ENCODE data around the gene CYB5R4.

DNA sequence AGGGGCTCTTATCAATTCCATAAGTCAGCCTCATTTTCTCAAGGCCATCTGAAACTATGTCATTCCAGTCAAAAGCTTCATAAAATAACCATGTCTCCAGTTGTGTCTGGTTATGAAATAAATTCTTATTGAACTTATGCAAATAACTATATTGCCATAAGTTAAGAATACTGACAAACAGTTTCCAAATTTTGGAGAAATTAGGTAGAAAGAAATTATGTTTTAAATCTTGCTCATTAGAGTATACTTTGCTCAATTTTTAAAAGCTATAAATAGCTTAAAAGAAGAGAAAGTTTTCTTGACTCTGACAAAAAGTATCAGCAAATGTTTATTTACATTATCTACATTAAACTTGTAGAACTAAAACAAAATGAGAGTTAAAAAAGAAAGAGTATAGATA, 111.1 kb downstream of the CYB5R4 start:
- TF ChIP-seq, protein P1, sequence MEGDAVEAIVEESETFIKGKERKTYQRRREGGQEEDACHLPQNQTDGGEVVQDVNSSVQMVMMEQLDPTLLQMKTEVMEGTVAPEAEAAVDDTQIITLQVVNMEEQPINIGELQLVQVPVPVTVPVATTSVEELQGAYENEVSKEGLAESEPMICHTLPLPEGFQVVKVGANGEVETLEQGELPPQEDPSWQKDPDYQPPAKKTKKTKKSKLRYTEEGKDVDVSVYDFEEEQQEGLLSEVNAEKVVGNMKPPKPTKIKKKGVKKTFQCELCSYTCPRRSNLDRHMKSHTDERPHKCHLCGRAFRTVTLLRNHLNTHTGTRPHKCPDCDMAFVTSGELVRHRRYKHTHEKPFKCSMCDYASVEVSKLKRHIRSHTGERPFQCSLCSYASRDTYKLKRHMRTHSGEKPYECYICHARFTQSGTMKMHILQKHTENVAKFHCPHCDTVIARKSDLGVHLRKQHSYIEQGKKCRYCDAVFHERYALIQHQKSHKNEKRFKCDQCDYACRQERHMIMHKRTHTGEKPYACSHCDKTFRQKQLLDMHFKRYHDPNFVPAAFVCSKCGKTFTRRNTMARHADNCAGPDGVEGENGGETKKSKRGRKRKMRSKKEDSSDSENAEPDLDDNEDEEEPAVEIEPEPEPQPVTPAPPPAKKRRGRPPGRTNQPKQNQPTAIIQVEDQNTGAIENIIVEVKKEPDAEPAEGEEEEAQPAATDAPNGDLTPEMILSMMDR (IDR thresholded peaks at IDR 0.05), result no peak
- TF ChIP-seq POLR2AphosphoS5 (IDR thresholded peaks at IDR 0.05) (no peak), POLR2A (IDR thresholded peaks at IDR 0.05) (no peak)
